MCF 10A (cell line): ENCODE results near the gene BICD2. TPM values are rescaled to one million over a fixed set of nuclear protein-coding genes. Genes with fewer than 3 reads are reported as not detected.

ENCODE experiments used
- BruUV-seq: library from RNA; stranded (reverse); fragments of 400-500 nt; replicated peaks from 2 replicates; lab custom pipeline; 2021; lab: Mats Ljungman, UMichigan
- CTCF ChIA-PET: fragments of 300-600 bp; sonication (Branson Sonifier 250); formaldehyde crosslinking; extraction: SDS; loops from one replicate; lab custom pipeline; 2021; ENCODE audit warnings: antibody characterized with exemption, inconsistent platforms; lab: Yijun Ruan, JAX
- POLR2A ChIA-PET: fragments of 300-600, 350-650 bp; sonication (Branson Sonifier 250); formaldehyde crosslinking; extraction: SDS; loops from one replicate; lab custom pipeline; 2020; ENCODE audit warnings: antibody characterized with exemption, inconsistent platforms; lab: Yijun Ruan, JAX
- DNase-seq: peaks from one replicate; pipeline ENCODE4 v3.0.0-alpha.2; 2018; ENCODE audit not compliant: unreplicated experiment
- H3K27ac Mint-ChIP-seq: one replicate; pipeline ENCODE4 v1.8.0; 2022; ENCODE audit warnings: mild to moderate bottlenecking, low read depth, mixed read lengths; ENCODE audit not compliant: unreplicated experiment
- H3K27me3 Mint-ChIP-seq: one replicate; pipeline ENCODE4 v1.8.0; 2022; ENCODE audit warnings: mixed read lengths; ENCODE audit not compliant: insufficient read depth, unreplicated experiment
- H3K36me3 Mint-ChIP-seq: one replicate; pipeline ENCODE4 v1.8.0; 2022; ENCODE audit warnings: mild to moderate bottlenecking, moderate library complexity, mixed read lengths; ENCODE audit not compliant: insufficient read depth, unreplicated experiment
- H3K4me1 Mint-ChIP-seq: one replicate; pipeline ENCODE4 v1.8.0; 2022; ENCODE audit warnings: mixed read lengths; ENCODE audit not compliant: insufficient read depth, unreplicated experiment
- H3K4me3 Mint-ChIP-seq: one replicate; pipeline ENCODE4 v1.8.0; 2022; ENCODE audit warnings: mild to moderate bottlenecking, moderate library complexity, mixed read lengths; ENCODE audit not compliant: unreplicated experiment
- H3K9me3 Mint-ChIP-seq: one replicate; pipeline ENCODE4 v1.8.0; 2022; ENCODE audit warnings: mixed read lengths; ENCODE audit not compliant: unreplicated experiment
- intact Hi-C: fragments of 100-400 bp; cut with micrococcal nuclease; formaldehyde crosslinking; loops from 2 replicates; pipeline ENCODE4 v1.14.1; 2022
- total RNA-seq: library from RNA; stranded (reverse); gene quantifications from 2 replicates; pipeline ENCODE4 v1.2.3, GENCODE V29; 2022
- TF ChIP-seq, protein P1 (sequence below): fragments of 200-600 bp; IDR thresholded peaks from one replicate; pipeline ENCODE4 v1.8.0; 2022; ENCODE audit warnings: antibody characterized with exemption, mild to moderate bottlenecking; ENCODE audit not compliant: unreplicated experiment

The BICD2 gene
- total RNA-seq, 1 experiment from 2014 or later = 23.5 TPM

DNA sequence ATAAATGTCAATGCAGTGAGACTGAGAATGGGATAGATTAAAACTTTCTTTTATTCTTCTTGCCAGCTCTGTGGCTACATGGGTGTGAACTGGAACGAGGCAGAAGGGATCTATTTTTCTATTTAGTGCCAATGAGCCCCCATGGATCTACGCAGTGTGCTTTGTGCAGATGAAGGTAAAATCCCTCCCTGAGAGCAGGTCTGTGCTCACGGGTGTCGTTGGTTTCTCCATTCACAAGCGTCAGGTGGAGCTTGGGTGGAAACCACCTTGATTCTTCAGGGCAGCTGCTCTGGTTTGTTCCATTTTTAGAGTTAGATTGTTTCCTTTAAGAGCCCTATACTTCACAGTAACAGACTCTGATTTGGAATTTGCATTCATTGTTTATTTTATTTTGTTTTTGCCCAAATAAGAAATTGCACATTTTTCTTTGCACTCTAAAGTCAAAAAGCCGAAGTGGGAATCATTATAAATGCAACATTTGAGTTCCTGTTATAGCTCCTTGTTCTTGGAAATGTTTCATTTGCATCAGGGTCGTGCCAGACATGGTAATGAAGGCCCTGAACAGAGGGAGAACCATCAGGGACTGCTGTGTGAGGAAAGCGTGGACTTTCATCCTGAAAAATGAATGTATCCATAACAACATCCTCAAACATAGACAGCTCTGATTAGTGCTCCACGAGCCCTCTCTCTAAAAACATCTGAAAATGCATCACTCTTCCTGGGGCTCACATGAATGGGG lies 31.1 kb upstream of the BICD2 start:
- intact Hi-C loops = loop anchor here (10.0 kb wide), 1 partner anchor 291 kb away; no protein-coding TSS in a partner anchor
- no peak for DNase-seq
- Mint-ChIP-seq H3K27me3 (no peaks in the 10 kb centered on the region), H3K9me3 (no peaks in the 10 kb centered on the region), H3K27ac (no peak overlapping the region), H3K4me1 (peaks cover 9% of the 10 kb centered on the region), H3K36me3 (no peaks in the 10 kb centered on the region), H3K4me3 (no peak overlapping the region)
- TF ChIP-seq, protein P1, sequence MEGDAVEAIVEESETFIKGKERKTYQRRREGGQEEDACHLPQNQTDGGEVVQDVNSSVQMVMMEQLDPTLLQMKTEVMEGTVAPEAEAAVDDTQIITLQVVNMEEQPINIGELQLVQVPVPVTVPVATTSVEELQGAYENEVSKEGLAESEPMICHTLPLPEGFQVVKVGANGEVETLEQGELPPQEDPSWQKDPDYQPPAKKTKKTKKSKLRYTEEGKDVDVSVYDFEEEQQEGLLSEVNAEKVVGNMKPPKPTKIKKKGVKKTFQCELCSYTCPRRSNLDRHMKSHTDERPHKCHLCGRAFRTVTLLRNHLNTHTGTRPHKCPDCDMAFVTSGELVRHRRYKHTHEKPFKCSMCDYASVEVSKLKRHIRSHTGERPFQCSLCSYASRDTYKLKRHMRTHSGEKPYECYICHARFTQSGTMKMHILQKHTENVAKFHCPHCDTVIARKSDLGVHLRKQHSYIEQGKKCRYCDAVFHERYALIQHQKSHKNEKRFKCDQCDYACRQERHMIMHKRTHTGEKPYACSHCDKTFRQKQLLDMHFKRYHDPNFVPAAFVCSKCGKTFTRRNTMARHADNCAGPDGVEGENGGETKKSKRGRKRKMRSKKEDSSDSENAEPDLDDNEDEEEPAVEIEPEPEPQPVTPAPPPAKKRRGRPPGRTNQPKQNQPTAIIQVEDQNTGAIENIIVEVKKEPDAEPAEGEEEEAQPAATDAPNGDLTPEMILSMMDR = no peak
- BruUV-seq = no TSS peak
- ChIA-PET CTCF (interaction anchor here (1.0 to 2.9 kb wide), 2 partner anchors 30 to 31 kb away, joined by 3 to 10 read pairs; partner anchors contain the start of gene BICD2), POLR2A (no interaction called here)

DNA sequence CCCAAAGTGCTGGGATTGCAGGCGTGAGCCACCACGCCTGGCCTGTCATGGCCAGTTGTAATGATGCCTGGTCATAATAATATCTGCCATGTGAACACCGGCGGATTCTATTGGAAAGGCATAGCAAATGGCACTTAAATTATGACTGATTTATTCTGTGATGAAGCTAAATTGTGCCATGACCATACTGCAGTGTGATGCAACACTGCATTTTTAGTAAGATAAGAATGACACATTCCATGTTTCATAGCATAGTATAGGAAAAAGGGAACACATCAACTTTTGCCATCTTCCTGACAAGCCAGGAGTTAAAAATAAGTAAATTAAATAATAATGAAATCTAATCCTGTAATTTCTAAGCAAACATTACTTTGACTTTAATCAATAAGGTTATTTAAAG lies 30.4 kb upstream of the BICD2 start:
- Mint-ChIP-seq H3K27ac (no peak overlapping the region), H3K9me3 (no peaks in the 10 kb centered on the region), H3K36me3 (no peaks in the 10 kb centered on the region), H3K4me3 (no peak overlapping the region), H3K4me1 (peaks cover 10% of the 10 kb centered on the region), H3K27me3 (no peaks in the 10 kb centered on the region)
- TF ChIP-seq, protein P1 = no peak
- ChIA-PET POLR2A (no interaction called here), CTCF (interaction anchor here (2.9 kb wide), 1 partner anchor 30 kb away, joined by 10 read pairs; the partner anchor contains the start of gene BICD2)
- intact Hi-C loops = loop anchor here (5.0 to 10.0 kb wide), 2 partner anchors 290 to 453 kb away; no protein-coding TSS in a partner anchor
- BruUV-seq = no TSS peak
- no peak for DNase-seq

DNA sequence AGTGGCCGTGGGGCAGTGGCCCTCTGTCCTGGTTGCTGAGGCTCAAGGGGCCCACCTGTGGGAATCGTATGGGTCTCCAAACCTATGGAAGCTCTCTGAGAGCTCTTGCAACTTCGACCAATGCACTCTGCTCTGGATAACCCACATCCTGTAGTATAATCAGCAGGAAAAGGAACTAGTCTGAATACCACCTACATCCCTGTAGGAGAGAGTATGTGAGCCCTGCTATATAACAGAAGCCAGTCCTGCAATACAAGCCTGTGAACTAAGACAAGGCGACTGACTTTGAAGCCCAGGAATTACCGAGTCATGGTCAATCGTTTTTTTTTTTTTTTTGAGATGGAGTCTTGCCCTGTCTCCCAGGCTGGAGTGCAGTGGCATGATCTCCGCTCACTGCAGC lies 29.8 kb upstream of the BICD2 start:
- no TSS peak for BruUV-seq
- no peak for DNase-seq
- TF ChIP-seq, protein P1 = no peak
- no peaks in the 10 kb centered on the region for H3K27me3 Mint-ChIP-seq
- CTCF ChIA-PET = interaction anchor here (1.1 to 2.9 kb wide), 3 partner anchors 30 to 160 kb away, joined by 3 to 10 read pairs (median 10); partner anchors contain the start of gene BICD2
- H3K27ac Mint-ChIP-seq = no peak overlapping the region
- POLR2A ChIA-PET = no interaction called here
- H3K4me3 Mint-ChIP-seq = no peak overlapping the region
- H3K4me1 Mint-ChIP-seq = peaks cover 9% of the 10 kb centered on the region
- no peaks in the 10 kb centered on the region for H3K9me3 Mint-ChIP-seq
- H3K36me3 Mint-ChIP-seq = no peaks in the 10 kb centered on the region
- intact Hi-C loops = loop anchor here (5.0 to 10.0 kb wide), 2 partner anchors 290 to 452 kb away; no protein-coding TSS in a partner anchor
